ENCODE measurements around the gene ACP3.
"Not testable (repeated sequence)": the region's sequence is repeated elsewhere in the genome, so short reads cannot be mapped to it uniquely, and the experiment has no call there.

ACP3 gene

GRCh38 chr3:132360717-132361116 lies 43.5 kb downstream of the ACP3 start:
- no peak for DNase-seq (ENCODE audit: low read depth in 2 of 2)

DNA sequence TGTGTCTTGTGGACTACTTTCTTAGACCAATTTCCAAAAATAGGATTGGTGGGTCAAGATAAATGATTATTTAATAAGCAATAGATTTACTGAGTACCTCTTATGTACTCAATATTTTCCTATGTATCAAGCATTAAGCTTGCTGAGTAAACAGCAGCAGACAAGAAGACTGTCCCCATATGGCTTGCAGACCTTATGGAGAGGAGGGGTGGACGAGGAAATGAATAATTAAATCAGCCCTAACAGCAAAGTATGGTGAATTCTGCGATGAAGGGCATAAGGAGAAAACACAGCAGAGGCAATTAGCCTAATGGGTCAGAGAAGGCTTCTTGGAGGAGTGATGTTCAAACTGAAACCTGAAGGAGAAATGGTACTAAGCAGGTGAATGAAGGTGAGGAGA lies 45.1 kb downstream of the ACP3 start:
- no peak for DNase-seq (ENCODE audit: low read depth in 2 of 2)

GRCh38 chr3:132368515-132368914 lies 51.3 kb downstream of the ACP3 start:
- no peak for DNase-seq (ENCODE audit: low read depth in 2 of 2)

- DNase-seq (ENCODE audit: low read depth in 2 of 2), result no peak
These were observed 51.8 kb downstream of the ACP3 start for GRCh38 chr3:132368962-132369361.

- DNase-seq (ENCODE audit: low read depth in 2 of 2), result not testable (repeated sequence)
These were observed 59.7 kb downstream of the ACP3 start for GRCh38 chr3:132376945-132377354.

GRCh38 chr3:132378048-132378762 lies 61.0 kb downstream of the ACP3 start:
- no peak for DNase-seq (ENCODE audit: low read depth in 2 of 2)

DNA sequence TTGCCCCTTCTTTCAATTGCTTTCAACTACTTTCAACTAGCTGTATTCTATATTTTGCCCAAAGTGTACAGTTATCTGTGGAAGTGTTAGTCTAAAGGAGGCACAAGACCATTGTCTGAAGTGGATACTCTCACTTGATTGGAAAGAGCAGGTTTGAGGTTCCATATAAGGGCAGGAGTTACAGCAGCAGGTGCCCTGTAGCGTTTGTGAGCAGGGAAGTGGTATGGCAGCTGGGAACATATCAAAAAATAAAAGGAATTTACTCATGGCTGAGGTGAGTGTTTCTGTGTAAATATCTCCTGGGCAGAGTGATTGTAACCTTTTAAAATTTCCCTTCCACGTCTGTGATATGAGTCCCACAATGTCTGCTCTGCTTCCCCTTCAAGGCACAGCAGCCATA lies 61.6 kb downstream of the ACP3 start:
- DNase-seq (ENCODE audit: low read depth in 2 of 2), result no peak

DNA sequence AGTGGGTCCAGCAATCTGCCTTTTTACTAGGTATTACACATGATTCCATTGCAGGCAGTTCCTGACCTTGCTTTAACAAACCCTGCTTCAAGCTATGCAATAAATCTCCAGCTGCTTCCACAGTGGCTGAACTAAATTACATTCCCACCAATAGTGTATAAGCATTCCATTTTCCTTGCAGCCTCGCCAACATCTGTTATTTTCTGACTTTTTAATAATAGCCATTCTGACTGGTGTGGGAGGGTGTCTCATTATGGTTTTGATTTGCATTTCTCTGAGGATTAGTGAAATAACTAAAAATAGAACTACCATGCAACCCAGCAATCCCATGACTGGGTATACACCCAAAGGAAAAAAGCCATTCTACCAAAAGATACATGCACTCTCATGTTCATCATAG lies 63.7 kb downstream of the ACP3 start:
- no peak for DNase-seq (ENCODE audit: low read depth in 2 of 2)

- no peak for DNase-seq (ENCODE audit: low read depth in 2 of 2)
These were observed 64.2 kb downstream of the ACP3 start for GRCh38 chr3:132381348-132381944.

DNA sequence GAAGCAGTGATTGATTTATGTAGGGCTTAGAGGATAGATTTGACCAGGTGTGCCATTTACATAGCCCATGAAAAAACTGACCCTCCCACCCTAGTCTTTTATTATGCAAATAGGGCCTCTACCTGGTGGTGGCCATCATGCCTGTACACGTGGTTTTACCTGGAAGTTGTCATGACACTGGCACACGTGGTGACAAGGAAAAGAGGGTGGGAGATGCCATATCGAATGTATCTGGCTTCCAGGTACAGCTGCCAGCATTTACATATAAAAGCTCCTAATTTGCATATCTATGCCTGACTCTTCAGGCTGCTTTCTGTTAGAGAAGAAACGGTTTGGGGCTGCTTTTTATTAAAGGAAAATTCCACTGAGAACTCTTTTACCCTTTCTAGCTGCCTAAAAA lies 65.1 kb downstream of the ACP3 start:
- no peak for DNase-seq (ENCODE audit: low read depth in 2 of 2)

GRCh38 chr3:132382688-132383194 lies 65.5 kb downstream of the ACP3 start:
- DNase-seq (ENCODE audit: low read depth in 2 of 2), result no peak

DNA sequence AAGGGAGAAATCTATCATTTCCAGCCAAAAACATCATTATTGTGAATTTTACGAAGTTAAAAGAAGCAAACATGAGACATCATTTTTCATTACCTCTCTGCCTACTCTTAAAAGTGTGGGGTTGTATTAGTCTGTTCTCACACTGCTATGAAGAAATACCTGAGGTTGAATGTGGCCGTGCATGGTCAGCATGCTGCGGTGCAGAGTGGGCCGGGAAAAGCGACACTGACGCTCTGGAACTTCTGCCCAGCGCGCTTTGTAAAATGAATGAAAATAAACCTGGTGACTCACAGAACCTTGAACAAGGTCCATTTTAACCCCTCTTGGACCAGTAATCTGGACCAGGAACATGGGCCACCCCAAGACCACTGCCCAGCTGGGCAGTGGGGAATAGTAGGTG lies 69.1 kb downstream of the ACP3 start:
- no peak for DNase-seq (ENCODE audit: low read depth in 2 of 2)

- DNase-seq (ENCODE audit: low read depth in 2 of 2), result not testable (repeated sequence)
These were observed 75.5 kb downstream of the ACP3 start for GRCh38 chr3:132392675-132393074.

GRCh38 chr3:132394320-132394719 lies 77.1 kb downstream of the ACP3 start:
- no peak for DNase-seq (ENCODE audit: low read depth in 2 of 2)

DNA sequence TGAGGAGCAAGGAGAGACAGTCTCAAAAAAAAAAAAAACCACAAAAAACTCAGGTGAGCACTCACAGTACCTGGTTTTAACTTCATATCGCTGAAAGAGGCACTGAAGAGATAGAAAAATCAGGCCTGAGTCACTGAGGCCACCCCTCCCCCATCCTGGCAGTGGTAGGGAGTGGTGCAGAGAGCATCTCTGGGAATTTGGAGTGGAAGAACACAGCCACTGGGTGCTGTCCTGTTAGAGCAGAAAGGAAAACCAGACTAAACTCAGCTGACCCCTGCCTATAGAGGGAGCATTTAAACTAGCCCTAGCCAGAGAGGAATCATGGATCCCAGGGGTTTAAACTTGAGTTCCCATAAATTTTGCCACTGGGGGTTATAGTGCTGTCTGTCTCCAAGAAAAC lies 77.9 kb downstream of the ACP3 start:
- no peak for DNase-seq (ENCODE audit: low read depth in 2 of 2)

DNA sequence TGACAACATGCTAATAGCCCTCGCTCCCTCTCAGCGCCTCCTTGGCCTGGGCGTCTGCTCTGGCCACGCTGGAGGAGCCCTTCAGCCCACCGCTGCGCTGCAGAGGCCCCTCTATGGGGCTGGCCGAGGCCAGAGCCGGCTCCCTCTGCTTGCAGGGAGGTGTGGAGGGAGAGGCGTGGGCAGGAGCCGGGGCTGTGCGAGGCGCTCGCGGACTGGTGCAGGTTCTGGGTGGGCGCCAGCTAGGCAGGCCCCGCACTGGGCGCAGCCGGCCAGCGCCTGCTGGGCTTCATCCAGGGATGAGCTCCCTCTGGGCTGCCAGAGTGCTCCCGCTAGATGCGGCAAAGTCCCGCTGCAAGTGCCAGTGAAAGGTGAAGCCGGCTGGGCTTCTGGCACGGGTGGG lies 79.0 kb downstream of the ACP3 start:
- DNase-seq (ENCODE audit: low read depth in 2 of 2), result no peak

DNA sequence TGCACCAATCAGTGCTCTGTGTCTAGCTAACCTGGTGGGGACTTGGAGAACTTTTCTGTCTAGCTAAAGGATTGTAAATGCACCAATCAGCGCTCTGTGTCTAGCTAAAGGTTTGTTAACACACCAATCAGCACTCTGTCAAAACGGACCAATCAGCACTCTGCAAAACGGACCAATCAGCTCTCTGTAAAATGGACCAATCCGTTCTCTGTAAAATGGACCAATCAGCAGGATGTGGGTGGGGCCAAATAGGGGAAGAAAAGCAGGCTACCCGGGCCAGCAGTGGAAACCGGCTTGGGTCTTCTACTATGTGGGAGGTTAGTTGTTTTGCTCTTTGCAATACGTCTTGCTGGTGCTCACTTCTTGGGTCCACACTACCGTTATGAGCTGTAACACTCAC lies 79.6 kb downstream of the ACP3 start:
- DNase-seq (ENCODE audit: low read depth in 2 of 2), result not testable (repeated sequence)

GRCh38 chr3:132399054-132399929 lies 82.1 kb downstream of the ACP3 start:
- DNase-seq (ENCODE audit: low read depth in 2 of 2), result no peak

- DNase-seq (ENCODE audit: low read depth in 2 of 2), result no peak
These were observed 84.0 kb downstream of the ACP3 start for GRCh38 chr3:132401255-132401654.

DNA sequence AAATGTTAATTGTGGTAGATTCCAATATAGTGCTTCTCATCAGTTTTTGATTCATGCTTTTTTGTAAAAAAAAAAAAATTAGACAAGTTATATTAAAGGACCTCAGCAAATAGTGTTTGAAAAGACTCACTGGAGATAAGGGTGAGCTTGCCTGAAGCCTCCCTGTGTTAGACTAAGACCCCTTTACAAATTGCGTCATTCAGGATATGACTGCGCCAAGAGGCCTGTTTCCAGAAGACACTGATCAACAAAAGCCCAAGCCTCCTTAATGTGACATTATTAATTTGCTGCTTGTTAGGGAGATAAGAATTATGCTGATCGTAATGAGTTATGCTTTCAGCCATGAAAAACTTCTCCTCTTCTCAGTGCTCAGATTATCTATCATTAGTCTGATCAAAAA lies 87.1 kb downstream of the ACP3 start:
- no peak for DNase-seq (ENCODE audit: low read depth in 2 of 2)

GRCh38 chr3:132405188-132405587 lies 88.0 kb downstream of the ACP3 start:
- DNase-seq (ENCODE audit: low read depth in 2 of 2), result no peak

- no peak for DNase-seq (ENCODE audit: low read depth in 2 of 2)
These were observed 88.5 kb downstream of the ACP3 start for GRCh38 chr3:132405609-132406299.

All from stimulated activated CD4-positive, alpha-beta T cell treated with anti-CD3 and anti-CD28 coated beads, Interleukin-1b, Interleukin-23, amount 100 ng/mL, for 1 hour (primary cell).